Heart right ventricle (tissue), 16 donors: ENCODE data around the gene AUTS2. TPM values are rescaled to one million over a fixed set of nuclear protein-coding genes. Genes with fewer than 3 reads are reported as not detected.
A peak's percentile ranks its signal among the peaks of the same experiment; 100 is the strongest.

Source experiments
- ATAC-seq, 8 donors: fragments of 200-7000 bp; cut with Tn5 transposase; one replicate each; pipeline ENCODE4 v1.9.1; 2020; ENCODE audit warnings: mild to moderate bottlenecking in 8 of 8, moderate library complexity in 8 of 8, moderate number of reproducible peaks in 1 of 8
- DNase-seq, 2 donors: peaks; one replicate each; pipeline ENCODE4 v3.0.0-alpha.2; 2020
- H3K27ac ChIP-seq, 10 donors: fragments of 200-600 bp; sonication (generic) in 2 of 10; one replicate each; pipeline versions ENCODE4 v1.5.0 to v1.8.0; 2020 to 2022; ENCODE audit warnings: mild to moderate bottlenecking in 3 of 10
- H3K27me3 ChIP-seq, 7 donors: fragments of 200-600 bp; one replicate each; pipeline ENCODE4 v1.8.0; 2021 to 2022; ENCODE audit warnings: mild to moderate bottlenecking in 2 of 7
- H3K36me3 ChIP-seq, 9 donors: fragments of 200-600 bp; sonication (generic) in 1 of 9; one replicate each; pipeline versions ENCODE4 v1.5.0 to v1.8.0; 2020 to 2022; ENCODE audit warnings: mild to moderate bottlenecking in 2 of 9
- H3K4me1 ChIP-seq, 9 donors: fragments of 200-600 bp; sonication (generic) in 1 of 9; one replicate each; pipeline versions ENCODE4 v1.5.0 to v1.8.0; 2020 to 2022; ENCODE audit warnings: mild to moderate bottlenecking in 4 of 9
- H3K4me3 ChIP-seq, 10 donors: fragments of 200-600 bp; sonication (generic) in 2 of 10; one replicate each; pipeline versions ENCODE4 v1.5.0 to v1.8.0; 2020 to 2022; ENCODE audit warnings: mild to moderate bottlenecking in 7 of 10, moderate library complexity in 2 of 10
- H3K9me3 ChIP-seq, 11 donors: fragments of 200-600 bp in 10 of 11; sonication (generic) in 2 of 11; one replicate each; pipeline versions ENCODE4 v1.5.0 to v1.8.0; 2013 to 2022; ENCODE audit warnings: mild to moderate bottlenecking in 2 of 11, control low read depth in 1 of 11, moderate library complexity in 1 of 11
- WGBS, 2 donors: extraction: QIAGEN DNeasy Blood & Tissue Kit; methylation state at CpG; one replicate each; pipeline ENCODE4 v1.1.7; 2013; ENCODE audit warnings: inconsistent platforms in 1 of 2; 5-methylcytosine and 5-hydroxymethylcytosine counted together
- intact Hi-C, 10 donors: fragments of 100-400 bp; cut with DNase I; formaldehyde crosslinking; loops; one replicate each; pipeline versions ENCODE4 v1.11.1 to v1.14.2; 2022
- polyA plus RNA-seq, 2 donors: library from polyadenylated mRNA; stranded (reverse); fragments of 200-250 nt; gene quantifications; one replicate each; pipeline ENCODE4 v1.2.3, GENCODE V29; 2013
- total RNA-seq, 10 donors: library from RNA; stranded (reverse); fragmentation: NEBNext Ultra II Directional in 3 of 10; extraction: Animal tissue kit (Norgen Biotek cat#: 25700) in 3 of 10; gene quantifications; one replicate each; pipeline versions ENCODE4 v1.2.1 to v1.2.4, GENCODE V29; 2021 to 2023
- TF ChIP-seq, protein P1 (sequence below), 9 donors: fragments of 200-600 bp; sonication (generic) in 2 of 9; IDR thresholded peaks; one replicate each; pipeline versions ENCODE4 v1.5.0 to v1.8.0; 2021 to 2022; ENCODE audit warnings: antibody characterized with exemption in 9 of 9, mild to moderate bottlenecking in 5 of 9, moderate library complexity in 1 of 9
- donor health status: Arrhythmogenic right ventricular cardiomyopathy.
- donor health status: ischemic (EF 13 %, LVEDD 7.1; RV severe dilation, severe dysfunction).
- donor health status: healthy with polysubstance abuse.
- donor health status: DM: no; HTN: yes; CAD: no.
- donor health status: DM: no; HTN: no; CAD: no.
- donor health status: ischemic (EF 25% LVEDD 6.9; RV normal size, moderate dysfunction).
- donor health status: ischemic (EF 25% LVEDD 5.7; RV mildly dilated, moderate dysfunction).
- donor health status: healthy.
- donor health status: DM: yes; HTN: yes; CAD: no.
- donor health status: Ischemic cardiomyopathy.
- donor health status: ischemic (EF 35%, LVEDD 5.7; RV mildly dilated, moderate dysfunction).
- donor health status: nonischemic (EF 11% LVEDD 7.7; RV severe dilation, severe dysfunction).
- donor health status: DM: yes; HTN: yes; CAD: no.
- donor health status: PGD.
- donor health status: ischemic (EF 29% LVEDD 5.4; RV normal size, mild dysfunction).
- donor health status: nonischemic (EF 23%, LVEDD 6.1; RV moderate dilation, normal function).

The AUTS2 gene
- total and polyA plus RNA-seq, 12 donors = 1.6 to 11.2 (median 7.3) TPM

DNA sequence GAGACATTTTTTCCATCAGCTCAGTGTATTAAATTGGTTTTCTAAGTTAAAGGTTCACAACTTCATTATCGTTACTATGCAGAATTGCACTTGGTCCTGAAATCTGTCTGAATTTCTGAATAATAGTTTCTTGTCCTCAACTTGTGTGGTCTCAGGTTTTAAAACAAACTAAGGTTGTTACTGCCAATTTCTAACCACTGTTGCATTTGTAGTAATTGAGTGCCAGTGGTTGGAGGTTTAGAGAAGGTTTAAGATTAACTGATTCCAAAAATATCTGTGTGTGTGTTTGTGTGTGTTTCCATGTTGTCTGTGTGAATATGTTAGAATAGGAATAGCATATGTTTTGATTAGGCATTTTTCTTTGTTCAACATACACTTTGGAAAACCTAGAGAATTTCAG is 395.9 kb downstream of the AUTS2 start:
- no peaks in the 10 kb centered on the region for H3K9me3 ChIP-seq
- H3K4me3 ChIP-seq = no peak overlapping the region
- 96 to 97% methylated on average over 1 of the region's 1 CpG for WGBS, 2 donors
- peaks cover 3 to 27% (median 13%) of the 10 kb centered on the region in 9 donors for H3K4me1 ChIP-seq
- no peak for ATAC-seq
- H3K27ac ChIP-seq = no peak overlapping the region
- DNase-seq = no peak
- H3K27me3 ChIP-seq = no peaks in the 10 kb centered on the region
- intact Hi-C loops = no loop called here
- TF ChIP-seq, protein P1, sequence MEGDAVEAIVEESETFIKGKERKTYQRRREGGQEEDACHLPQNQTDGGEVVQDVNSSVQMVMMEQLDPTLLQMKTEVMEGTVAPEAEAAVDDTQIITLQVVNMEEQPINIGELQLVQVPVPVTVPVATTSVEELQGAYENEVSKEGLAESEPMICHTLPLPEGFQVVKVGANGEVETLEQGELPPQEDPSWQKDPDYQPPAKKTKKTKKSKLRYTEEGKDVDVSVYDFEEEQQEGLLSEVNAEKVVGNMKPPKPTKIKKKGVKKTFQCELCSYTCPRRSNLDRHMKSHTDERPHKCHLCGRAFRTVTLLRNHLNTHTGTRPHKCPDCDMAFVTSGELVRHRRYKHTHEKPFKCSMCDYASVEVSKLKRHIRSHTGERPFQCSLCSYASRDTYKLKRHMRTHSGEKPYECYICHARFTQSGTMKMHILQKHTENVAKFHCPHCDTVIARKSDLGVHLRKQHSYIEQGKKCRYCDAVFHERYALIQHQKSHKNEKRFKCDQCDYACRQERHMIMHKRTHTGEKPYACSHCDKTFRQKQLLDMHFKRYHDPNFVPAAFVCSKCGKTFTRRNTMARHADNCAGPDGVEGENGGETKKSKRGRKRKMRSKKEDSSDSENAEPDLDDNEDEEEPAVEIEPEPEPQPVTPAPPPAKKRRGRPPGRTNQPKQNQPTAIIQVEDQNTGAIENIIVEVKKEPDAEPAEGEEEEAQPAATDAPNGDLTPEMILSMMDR (IDR thresholded peaks at IDR 0.05) = no peak
- no peaks in the 10 kb centered on the region for H3K36me3 ChIP-seq

DNA sequence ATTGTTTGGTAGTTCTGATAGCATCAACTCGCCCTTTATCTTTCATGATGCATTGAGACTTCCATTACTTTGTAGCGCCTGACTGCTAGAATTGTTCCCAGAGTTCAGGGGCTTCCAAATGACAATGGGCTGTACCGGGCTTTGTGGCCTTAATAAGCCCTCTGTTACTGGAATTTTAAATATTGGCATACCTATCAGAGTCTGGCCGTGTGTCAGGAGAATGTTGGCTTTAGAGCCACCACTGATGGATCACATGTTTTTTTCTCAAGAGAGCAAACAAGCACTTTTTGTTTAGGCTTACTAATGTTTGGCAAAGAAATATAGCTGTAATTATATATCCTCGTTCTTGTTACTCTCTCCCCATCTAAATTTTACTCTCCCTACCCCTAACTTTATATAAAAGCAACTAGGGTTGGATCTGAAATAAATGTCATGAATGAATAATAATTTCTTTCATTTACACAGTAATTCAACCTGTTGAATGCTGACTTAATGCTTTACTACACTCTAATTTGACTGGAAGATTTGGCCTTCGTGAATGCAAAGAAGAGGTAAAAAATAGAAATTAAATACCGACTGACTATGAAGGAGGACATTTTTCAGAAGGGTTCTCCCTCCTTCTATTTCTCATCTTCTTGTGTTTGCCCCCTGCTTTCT is 396.7 kb downstream of the AUTS2 start:
- intact Hi-C loops = no loop called here
- TF ChIP-seq, protein P1 (IDR thresholded peaks at IDR 0.05) = no peak
- ATAC-seq (no peak), DNase-seq (no peak)
- no peaks in the 10 kb centered on the region for H3K9me3 ChIP-seq
- H3K4me1 ChIP-seq = peaks cover 3 to 27% (median 13%) of the 10 kb centered on the region in 9 donors
- 57 to 67% methylated on average over 7 of the region's 7 CpGs for WGBS, 2 donors
- no peak overlapping the region for H3K4me3 ChIP-seq
- no peak overlapping the region for H3K27ac ChIP-seq
- no peaks in the 10 kb centered on the region for H3K27me3 ChIP-seq
- no peaks in the 10 kb centered on the region for H3K36me3 ChIP-seq

DNA sequence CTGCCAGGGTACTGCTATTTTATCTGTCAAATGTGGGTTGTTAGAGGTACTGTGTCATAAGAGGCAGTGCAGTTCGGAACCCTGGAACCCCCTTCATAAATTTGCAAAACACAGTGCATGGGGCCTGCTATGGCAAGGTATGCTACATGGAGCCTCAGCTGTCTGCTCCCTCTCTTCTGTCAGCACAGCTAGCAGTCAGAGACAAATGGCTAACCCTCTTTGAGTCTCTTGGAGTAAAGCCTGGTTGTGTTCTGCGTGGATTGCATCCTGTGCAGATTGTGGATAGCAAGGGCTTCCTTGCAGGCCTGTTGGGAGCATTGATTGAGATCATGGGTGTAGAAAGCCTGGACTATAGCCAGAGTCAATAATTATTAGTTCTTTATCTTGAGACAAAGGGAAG is 397.8 kb downstream of the AUTS2 start:
- TF ChIP-seq, protein P1 (IDR thresholded peaks at IDR 0.05) = no peak
- H3K4me1 ChIP-seq = peaks cover 3 to 30% (median 13%) of the 10 kb centered on the region in 9 donors
- DNase-seq (no peak), ATAC-seq (peak in 6 of 8 donors; percentile 12 to 78 (median 42))
- H3K9me3 ChIP-seq = no peaks in the 10 kb centered on the region
- no peak overlapping the region for H3K4me3 ChIP-seq
- intact Hi-C loops = no loop called here
- no peak overlapping the region for H3K27ac ChIP-seq
- no peaks in the 10 kb centered on the region for H3K36me3 ChIP-seq
- WGBS, 2 donors = 37 to 54% methylated on average over 2 of the region's 2 CpGs
- no peaks in the 10 kb centered on the region for H3K27me3 ChIP-seq

DNA sequence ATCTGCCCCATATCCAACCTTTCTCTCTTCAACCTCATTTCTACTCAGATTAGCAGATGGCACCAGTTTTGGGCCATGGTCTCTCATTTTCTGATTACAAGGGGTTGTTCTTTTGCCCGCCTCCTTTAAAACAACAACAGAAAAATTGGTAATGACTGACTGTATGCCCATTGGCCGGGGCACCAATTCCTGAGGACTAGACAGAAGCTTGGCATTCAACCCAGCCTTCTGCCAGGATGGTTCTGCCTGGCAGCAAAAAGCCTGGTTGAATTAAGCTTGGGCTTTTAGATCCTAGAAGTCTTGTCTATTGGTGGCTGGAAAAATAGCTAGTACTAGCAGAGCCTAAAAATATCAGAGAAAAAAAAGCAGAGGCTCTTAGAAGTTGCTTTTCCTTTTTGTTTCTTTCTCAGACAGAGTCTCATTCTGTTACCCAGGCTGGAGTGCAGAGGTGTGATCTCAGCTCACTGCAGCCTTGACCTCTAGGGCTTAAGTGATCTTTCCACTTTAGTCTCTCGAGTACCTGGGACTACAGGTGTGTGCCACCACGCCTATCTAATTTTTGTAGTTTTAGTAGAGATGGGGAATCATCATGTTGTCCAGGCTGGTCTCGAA is 402.6 kb downstream of the AUTS2 start:
- Histone ChIP-seq H3K4me1 (peaks cover 3 to 20% (median 7%) of the 10 kb centered on the region in 9 donors), H3K27ac (no peak overlapping the region), H3K36me3 (no peaks in the 10 kb centered on the region), H3K27me3 (no peaks in the 10 kb centered on the region), H3K9me3 (no peaks in the 10 kb centered on the region), H3K4me3 (no peak overlapping the region)
- intact Hi-C loops = no loop called here
- no peak for ATAC-seq
- 86 to 91% methylated on average over 5 of the region's 5 CpGs for WGBS, 2 donors
- TF ChIP-seq, protein P1 (IDR thresholded peaks at IDR 0.05) = no peak
- no peak for DNase-seq
